ENCODE results near the gene MTR. TPM values are rescaled to one million over a fixed set of nuclear protein-coding genes. Genes with fewer than 3 reads are reported as not detected.

MTR gene
- total RNA-seq, 1 experiment from 2014 or later, result 19.4 TPM

DNA sequence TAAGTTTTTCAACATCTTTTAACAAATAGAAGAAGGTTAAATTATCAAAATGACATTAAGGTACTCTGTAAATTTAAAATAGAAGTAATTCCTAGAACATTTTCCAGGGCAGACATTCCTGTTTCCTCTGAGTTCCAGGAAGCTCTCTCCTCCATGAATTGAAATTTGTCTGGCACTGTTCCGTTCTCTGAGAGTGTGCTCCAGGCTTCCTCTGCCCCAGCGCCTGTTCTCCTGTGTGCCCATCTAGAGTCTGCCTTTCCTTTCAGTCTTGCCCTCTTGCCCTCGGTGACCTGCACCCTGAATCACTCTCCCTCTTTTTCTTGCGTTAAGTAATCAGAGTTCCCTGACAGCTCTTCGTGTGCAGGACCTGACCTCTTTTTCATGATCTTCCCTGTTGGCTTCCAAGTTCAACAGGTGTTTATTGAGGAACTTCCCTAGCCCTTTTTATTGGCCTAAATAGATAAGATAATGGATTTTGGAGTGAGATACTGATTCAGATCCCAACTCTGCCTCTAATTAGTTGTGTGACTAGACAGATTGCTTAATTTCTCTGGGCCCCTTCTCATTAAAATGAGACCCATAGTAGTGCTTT lies 77.1 kb downstream of the MTR start:
- no peak overlapping the region for H3K4me3 ChIP-seq (ENCODE audit: low read length)
- H3K9me2 ChIP-seq (replicated peaks; ENCODE audit: insufficient read depth, low read length), result no peaks in the 10 kb centered on the region
- H3K36me3 ChIP-seq (ENCODE audit: insufficient read depth, low read length), result peaks cover 16% of the 10 kb centered on the region; the same call in 1 of the 2 replicates
- no peaks in the 10 kb centered on the region for H4K20me1 ChIP-seq (ENCODE audit: insufficient read depth, low read depth, low read length)
- no peak for DNase-seq
- H3K27ac ChIP-seq (ENCODE audit: low read length), result no peak overlapping the region
- no peaks in the 10 kb centered on the region for H3K4me1 ChIP-seq (ENCODE audit: low read length)
- H3K4me2 ChIP-seq (ENCODE audit: low read depth, low read length, poor library complexity, severe bottlenecking), result no peak overlapping the region
- no peaks in the 10 kb centered on the region for H3K27me3 ChIP-seq (ENCODE audit: low read length)
- no peak overlapping the region for H3K9ac ChIP-seq (ENCODE audit: low read length)
- peaks cover 8% of the 10 kb centered on the region; the same call in 1 of the 2 replicates for H3K79me2 ChIP-seq (ENCODE audit: low read length)
- no peak overlapping the region for H2AFZ ChIP-seq (ENCODE audit: low read length)
- no peaks in the 10 kb centered on the region for H3K9me3 ChIP-seq (ENCODE audit: low read length)

DNA sequence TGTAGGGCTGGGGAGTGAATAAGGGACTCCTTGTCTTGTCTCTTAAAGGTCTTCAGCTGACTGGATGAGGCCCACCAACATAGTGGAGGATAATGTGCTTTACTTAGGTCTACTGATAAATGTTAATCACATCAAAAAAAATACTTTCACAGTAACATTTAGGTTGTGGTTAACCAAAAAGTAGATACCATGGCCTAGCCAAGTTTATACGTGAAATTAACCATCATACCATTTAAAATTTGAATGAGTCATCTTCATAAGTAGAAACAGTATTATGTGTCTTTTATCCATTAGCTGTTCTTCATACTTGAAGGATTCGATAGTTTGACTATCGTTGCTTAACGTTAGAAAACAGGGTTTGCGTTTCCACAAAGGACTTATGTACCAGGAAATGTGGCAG lies 80.9 kb downstream of the MTR start:
- Histone ChIP-seq H3K27me3 (ENCODE audit: low read length) (no peaks in the 10 kb centered on the region), H3K9ac (ENCODE audit: low read length) (no peak overlapping the region), H3K4me3 (ENCODE audit: low read length) (no peak overlapping the region), H3K36me3 (ENCODE audit: insufficient read depth, low read length) (peaks cover 21% of the 10 kb centered on the region; the same call in 1 of the 2 replicates), H3K79me2 (ENCODE audit: low read length) (no peaks in the 10 kb centered on the region), H2AFZ (ENCODE audit: low read length) (no peak overlapping the region), H3K4me2 (ENCODE audit: low read depth, low read length, poor library complexity, severe bottlenecking) (no peak overlapping the region), H3K9me3 (ENCODE audit: low read length) (no peaks in the 10 kb centered on the region), H4K20me1 (ENCODE audit: insufficient read depth, low read depth, low read length) (no peaks in the 10 kb centered on the region), H3K9me2 (replicated peaks; ENCODE audit: insufficient read depth, low read length) (no peaks in the 10 kb centered on the region), H3K4me1 (ENCODE audit: low read length) (no peaks in the 10 kb centered on the region), H3K27ac (ENCODE audit: low read length) (no peak overlapping the region)
- DNase-seq, result no peak

DNA sequence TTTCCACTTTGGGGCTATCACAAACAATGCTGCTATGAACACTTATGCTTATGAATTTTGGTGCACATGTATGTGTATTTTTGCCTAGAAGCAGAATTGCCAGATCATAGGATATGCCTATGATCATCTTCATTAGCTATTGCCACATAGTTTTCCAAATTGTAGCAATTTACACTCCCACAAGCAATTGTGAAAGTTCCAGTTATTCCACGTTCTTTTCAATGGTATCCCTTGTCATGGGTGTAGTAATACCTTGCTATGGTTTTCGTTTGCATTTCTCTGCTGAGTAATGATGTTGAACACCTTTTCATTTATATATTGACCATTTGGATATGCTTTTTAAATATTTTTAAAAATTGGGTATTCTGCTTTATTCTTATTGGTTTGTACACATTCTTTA lies 82.6 kb downstream of the MTR start:
- Histone ChIP-seq H3K9me3 (ENCODE audit: low read length) (no peaks in the 10 kb centered on the region), H3K36me3 (ENCODE audit: insufficient read depth, low read length) (peaks cover 26% of the 10 kb centered on the region; the same call in 1 of the 2 replicates), H3K27ac (ENCODE audit: low read length) (no peak overlapping the region)

DNA sequence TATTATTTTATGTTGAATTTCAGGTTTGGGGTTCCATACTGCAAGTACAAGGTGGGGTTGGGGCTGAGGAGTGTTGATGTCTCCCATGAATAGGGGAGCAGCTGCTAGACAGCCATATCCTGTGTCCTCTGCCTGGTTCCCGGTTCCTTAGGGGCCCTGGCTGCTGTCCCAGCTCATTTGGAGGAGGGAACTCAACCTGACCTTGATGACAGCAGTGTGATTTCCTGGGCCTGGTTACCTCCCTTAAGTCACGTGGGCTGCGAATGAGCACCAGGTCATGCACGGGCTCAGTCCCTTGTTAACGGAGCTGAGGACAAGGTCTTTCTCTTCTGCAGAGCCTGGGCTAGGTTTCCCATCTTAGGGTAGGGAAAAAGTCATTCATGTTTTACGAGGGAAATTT lies 85.1 kb downstream of the MTR start:
- Histone ChIP-seq H4K20me1 (ENCODE audit: insufficient read depth, low read depth, low read length) (no peaks in the 10 kb centered on the region), H3K4me1 (ENCODE audit: low read length) (no peaks in the 10 kb centered on the region), H3K4me2 (ENCODE audit: low read depth, low read length, poor library complexity, severe bottlenecking) (no peak overlapping the region), H3K9ac (ENCODE audit: low read length) (no peak overlapping the region), H3K27ac (ENCODE audit: low read length) (no peak overlapping the region), H3K36me3 (ENCODE audit: insufficient read depth, low read length) (peaks cover 24% of the 10 kb centered on the region; the same call in 1 of the 2 replicates), H3K79me2 (ENCODE audit: low read length) (no peaks in the 10 kb centered on the region), H3K27me3 (ENCODE audit: low read length) (no peaks in the 10 kb centered on the region), H3K9me2 (replicated peaks; ENCODE audit: insufficient read depth, low read length) (no peaks in the 10 kb centered on the region), H2AFZ (ENCODE audit: low read length) (no peak overlapping the region), H3K9me3 (ENCODE audit: low read length) (no peaks in the 10 kb centered on the region), H3K4me3 (ENCODE audit: low read length) (no peak overlapping the region)
- DNase-seq, result no peak

More for the DNA sequence above, 82.6 kb downstream of the MTR start:
- Histone ChIP-seq H3K79me2 (ENCODE audit: low read length) (no peaks in the 10 kb centered on the region), H3K4me1 (ENCODE audit: low read length) (no peaks in the 10 kb centered on the region), H3K27me3 (ENCODE audit: low read length) (no peaks in the 10 kb centered on the region), H4K20me1 (ENCODE audit: insufficient read depth, low read depth, low read length) (no peaks in the 10 kb centered on the region), H3K9ac (ENCODE audit: low read length) (no peak overlapping the region), H3K9me2 (replicated peaks; ENCODE audit: insufficient read depth, low read length) (no peaks in the 10 kb centered on the region), H3K4me2 (ENCODE audit: low read depth, low read length, poor library complexity, severe bottlenecking) (no peak overlapping the region), H2AFZ (ENCODE audit: low read length) (no peak overlapping the region), H3K4me3 (ENCODE audit: low read length) (no peak overlapping the region)
- no peak for DNase-seq

DNA sequence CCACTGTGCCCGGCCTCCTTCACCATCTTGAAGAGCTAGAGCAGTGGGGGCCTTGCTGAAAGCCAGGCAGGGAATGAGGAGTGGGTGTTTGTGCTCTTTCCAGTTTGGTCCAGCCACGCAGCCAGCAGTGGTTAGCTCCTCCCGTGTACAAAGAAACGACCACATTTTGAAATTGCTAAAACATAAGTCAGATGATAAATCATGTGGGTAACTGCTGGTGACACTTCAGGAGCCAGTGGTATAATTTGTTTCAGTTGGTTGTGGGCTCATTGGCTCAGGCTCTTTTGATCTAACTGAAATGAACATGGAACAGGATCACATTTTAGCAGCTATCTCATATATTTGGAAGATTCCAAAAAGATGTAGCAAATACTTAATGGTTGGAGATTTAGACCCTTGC lies 87.6 kb downstream of the MTR start:
- Histone ChIP-seq H3K79me2 (ENCODE audit: low read length) (no peaks in the 10 kb centered on the region), H3K4me2 (ENCODE audit: low read depth, low read length, poor library complexity, severe bottlenecking) (no peak overlapping the region), H3K9ac (ENCODE audit: low read length) (no peak overlapping the region), H3K36me3 (ENCODE audit: insufficient read depth, low read length) (peaks cover 30% of the 10 kb centered on the region; the same call in 1 of the 2 replicates), H3K9me3 (ENCODE audit: low read length) (no peaks in the 10 kb centered on the region), H3K4me1 (ENCODE audit: low read length) (no peaks in the 10 kb centered on the region), H3K27ac (ENCODE audit: low read length) (no peak overlapping the region), H3K9me2 (replicated peaks; ENCODE audit: insufficient read depth, low read length) (no peaks in the 10 kb centered on the region), H4K20me1 (ENCODE audit: insufficient read depth, low read depth, low read length) (no peaks in the 10 kb centered on the region), H3K27me3 (ENCODE audit: low read length) (no peaks in the 10 kb centered on the region), H2AFZ (ENCODE audit: low read length) (no peak overlapping the region), H3K4me3 (ENCODE audit: low read length) (no peak overlapping the region)
- DNase-seq, result no peak

DNA sequence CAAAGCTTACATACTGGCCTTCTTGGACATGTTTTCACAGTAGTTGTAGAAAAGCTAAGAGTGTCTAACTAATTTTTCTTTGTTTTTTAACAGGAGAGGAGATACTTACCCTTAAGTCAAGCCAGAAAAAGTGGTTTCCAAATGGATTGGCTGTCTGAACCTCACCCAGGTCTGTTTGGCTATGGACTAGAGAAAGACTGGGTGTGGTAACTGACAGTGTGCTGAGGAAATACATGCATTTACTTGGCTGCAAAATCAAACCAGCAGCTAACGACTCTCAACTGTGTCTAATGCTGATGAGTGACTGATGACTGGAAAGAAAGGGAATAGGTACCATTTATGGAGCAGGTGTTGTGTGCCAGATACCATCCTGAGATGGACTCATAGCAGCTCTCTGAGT lies 91.1 kb downstream of the MTR start:
- H3K36me3 ChIP-seq (ENCODE audit: insufficient read depth, low read length), result peaks cover 24% of the 10 kb centered on the region; the same call in 1 of the 2 replicates
- no peaks in the 10 kb centered on the region for H3K9me2 ChIP-seq (replicated peaks; ENCODE audit: insufficient read depth, low read length)
- no peak overlapping the region for H3K4me2 ChIP-seq (ENCODE audit: low read depth, low read length, poor library complexity, severe bottlenecking)
- DNase-seq, result no peak
- no peaks in the 10 kb centered on the region for H3K79me2 ChIP-seq (ENCODE audit: low read length)
- H3K9me3 ChIP-seq (ENCODE audit: low read length), result no peaks in the 10 kb centered on the region
- H3K9ac ChIP-seq (ENCODE audit: low read length), result no peak overlapping the region
- no peaks in the 10 kb centered on the region for H3K27me3 ChIP-seq (ENCODE audit: low read length)
- no peaks in the 10 kb centered on the region for H4K20me1 ChIP-seq (ENCODE audit: insufficient read depth, low read depth, low read length)
- H3K4me3 ChIP-seq (ENCODE audit: low read length), result no peak overlapping the region
- H2AFZ ChIP-seq (ENCODE audit: low read length), result no peak overlapping the region
- no peaks in the 10 kb centered on the region for H3K4me1 ChIP-seq (ENCODE audit: low read length)
- H3K27ac ChIP-seq (ENCODE audit: low read length), result no peak overlapping the region

DNA sequence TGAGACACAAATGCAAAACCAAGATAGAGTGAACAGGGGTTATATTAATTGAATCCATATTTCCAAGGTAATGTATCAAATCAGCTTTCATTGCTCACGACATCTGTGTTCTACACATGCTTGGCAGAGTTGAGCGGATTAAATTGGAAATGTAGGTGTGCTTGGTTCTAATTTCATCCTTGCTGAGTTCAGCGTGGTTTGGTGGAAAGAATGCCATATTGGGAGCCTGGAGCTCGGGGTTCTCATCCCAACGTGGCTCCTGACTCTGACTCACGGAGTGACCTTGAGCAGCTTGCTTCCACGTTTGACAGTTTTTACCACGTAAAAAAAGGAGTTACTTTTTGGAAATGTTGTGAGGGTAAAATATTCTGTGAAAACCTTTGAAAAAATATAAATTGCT lies 92.0 kb downstream of the MTR start:
- Histone ChIP-seq H3K4me2 (ENCODE audit: low read depth, low read length, poor library complexity, severe bottlenecking) (no peak overlapping the region), H2AFZ (ENCODE audit: low read length) (no peak overlapping the region)

DNA sequence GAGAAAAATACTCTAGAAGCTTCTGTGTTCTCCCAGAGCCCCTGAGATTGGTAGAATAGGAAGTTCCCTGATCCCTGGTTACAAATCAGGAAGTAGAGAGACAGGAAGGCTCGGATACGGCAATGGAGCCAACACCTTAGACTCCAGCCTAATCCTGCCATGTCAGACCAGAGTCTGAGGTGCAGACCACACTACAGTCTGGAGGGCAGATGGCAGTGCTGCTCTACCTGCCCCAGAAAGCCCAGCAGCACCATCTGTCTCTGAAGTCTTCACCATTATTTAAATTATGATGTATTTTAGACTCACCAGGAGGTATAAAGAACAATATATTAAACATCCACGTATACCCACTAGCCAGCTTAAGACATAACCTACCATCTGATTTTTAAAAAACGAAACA lies 93.0 kb downstream of the MTR start:
- H3K79me2 ChIP-seq (ENCODE audit: low read length), result no peaks in the 10 kb centered on the region
- peaks cover 21% of the 10 kb centered on the region; the same call in 1 of the 2 replicates for H3K36me3 ChIP-seq (ENCODE audit: insufficient read depth, low read length)
- H3K4me2 ChIP-seq (ENCODE audit: low read depth, low read length, poor library complexity, severe bottlenecking), result no peak overlapping the region
- no peaks in the 10 kb centered on the region for H3K9me2 ChIP-seq (replicated peaks; ENCODE audit: insufficient read depth, low read length)
- H3K27me3 ChIP-seq (ENCODE audit: low read length), result no peaks in the 10 kb centered on the region
- H3K4me1 ChIP-seq (ENCODE audit: low read length), result no peaks in the 10 kb centered on the region
- no peak for DNase-seq
- H3K4me3 ChIP-seq (ENCODE audit: low read length), result no peak overlapping the region
- no peak overlapping the region for H2AFZ ChIP-seq (ENCODE audit: low read length)
- H3K9me3 ChIP-seq (ENCODE audit: low read length), result no peaks in the 10 kb centered on the region
- H4K20me1 ChIP-seq (ENCODE audit: insufficient read depth, low read depth, low read length), result no peaks in the 10 kb centered on the region
- H3K27ac ChIP-seq (ENCODE audit: low read length), result no peak overlapping the region
- H3K9ac ChIP-seq (ENCODE audit: low read length), result no peak overlapping the region

More for the DNA sequence above, 92.0 kb downstream of the MTR start:
- Histone ChIP-seq H3K9me3 (ENCODE audit: low read length) (no peaks in the 10 kb centered on the region), H3K36me3 (ENCODE audit: insufficient read depth, low read length) (peaks cover 22% of the 10 kb centered on the region; the same call in 1 of the 2 replicates), H3K27ac (ENCODE audit: low read length) (no peak overlapping the region), H4K20me1 (ENCODE audit: insufficient read depth, low read depth, low read length) (no peaks in the 10 kb centered on the region), H3K9ac (ENCODE audit: low read length) (no peak overlapping the region), H3K79me2 (ENCODE audit: low read length) (no peaks in the 10 kb centered on the region), H3K27me3 (ENCODE audit: low read length) (no peaks in the 10 kb centered on the region), H3K9me2 (replicated peaks; ENCODE audit: insufficient read depth, low read length) (no peaks in the 10 kb centered on the region), H3K4me1 (ENCODE audit: low read length) (no peaks in the 10 kb centered on the region), H3K4me3 (ENCODE audit: low read length) (no peak overlapping the region)
- DNase-seq, result no peak
